Endothelial cell of umbilical vein (primary cell): Measurements from ENCODE around the gene HP. TPM values are rescaled to one million over a fixed set of nuclear protein-coding genes. Genes with fewer than 3 reads are reported as not detected.

Experiments used
- BruUV-seq: library from RNA; stranded (reverse); fragments of 400-500 nt; replicated peaks from 2 replicates; lab custom pipeline; 2021; lab: Mats Ljungman, UMichigan
- CTCF ChIA-PET: fragments of 300-600, 350-600 bp; sonication (Branson Sonifier 250); formaldehyde crosslinking; loops from one replicate; lab custom pipeline; 2021; ENCODE audit warnings: antibody characterized with exemption, inconsistent platforms; lab: Charles Lee
- POLR2A ChIA-PET: fragments of 300-600, 350-600 bp; sonication (Branson Sonifier 250); formaldehyde crosslinking; loops from one replicate; lab custom pipeline; 2021; ENCODE audit warnings: antibody characterized with exemption, inconsistent platforms; lab: Charles Lee
- DNase-seq: peaks from one replicate; pipeline ENCODE4 v3.0.0-alpha.2; 2011; ENCODE audit warnings: low read depth, low spot score
- FAIRE-seq: peaks from 2 replicates; lab custom pipeline; 2011; peaks lifted over from hg19 to GRCh38; lab: Jason Lieb, UNC
- H2AFZ ChIP-seq: 2 replicates; pipeline ENCODE4 v1.6.0; 2012; ENCODE audit warnings: low read depth, low read length, control low read depth, inconsistent platforms
- H3K27ac ChIP-seq: 2 replicates; pipeline ENCODE4 v1.5.1; 2011; ENCODE audit warnings: low read depth, mild to moderate bottlenecking, control low read depth, low read length, moderate library complexity; ENCODE audit not compliant: insufficient read depth
- H3K27me3 ChIP-seq, 2 experiments: 2 replicates each; pipeline versions ENCODE4 v1.6.0 to v1.6.1; 2011; ENCODE audit warnings: low read length in 2 of 2, mixed read lengths in 1 of 2; ENCODE audit not compliant: control insufficient read depth in 2 of 2, insufficient read depth in 2 of 2
- H3K36me3 ChIP-seq, 2 experiments: 2 replicates in 1 of 2; 3 replicates in 1 of 2; pipeline ENCODE4 v1.5.1; 2011; ENCODE audit warnings: low read length in 2 of 2, mild to moderate bottlenecking in 1 of 2, moderate library complexity in 1 of 2; ENCODE audit not compliant: control insufficient read depth in 2 of 2, insufficient read depth in 2 of 2; ENCODE audit errors: extremely low read depth in 1 of 2
- H3K4me1 ChIP-seq: 3 replicates; pipeline ENCODE4 v1.5.1; 2011; ENCODE audit warnings: mild to moderate bottlenecking, low read length; ENCODE audit not compliant: control insufficient read depth, insufficient read depth; ENCODE audit errors: extremely low read depth
- H3K4me2 ChIP-seq: 2 replicates; pipeline ENCODE4 v1.6.1; 2011; ENCODE audit warnings: low read length, control low read depth, mixed read lengths; ENCODE audit not compliant: insufficient read depth
- H3K4me3 ChIP-seq, 3 experiments: fragments of 200-600 bp in 1 of 3; sonication (generic), shearing (Covaris generic) in 1 of 3; replicated peaks in 1 of 3; 2 replicates each; pipeline ENCODE4 v1.5.1; 2011 to 2016; ENCODE audit warnings: control low read depth in 3 of 3, low read length in 3 of 3, mild to moderate bottlenecking in 2 of 3, inconsistent platforms in 1 of 3, low read depth in 1 of 3, moderate library complexity in 1 of 3; ENCODE audit not compliant: insufficient read depth in 1 of 3
- H3K79me2 ChIP-seq: 2 replicates; pipeline ENCODE4 v1.6.0; 2012; ENCODE audit warnings: low read length, inconsistent platforms; ENCODE audit not compliant: control insufficient read depth, insufficient read depth
- H3K9ac ChIP-seq: replicated peaks from 2 replicates; pipeline ENCODE3; 2011; ENCODE audit warnings: low read length, control low read depth; ENCODE audit not compliant: insufficient read depth; ENCODE audit errors: extremely low read depth
- H3K9me1 ChIP-seq: replicated peaks from 3 replicates; pipeline ENCODE4 v1.6.0; 2011; ENCODE audit warnings: mild to moderate bottlenecking, low read length; ENCODE audit not compliant: control insufficient read depth, insufficient read depth; ENCODE audit errors: extremely low read depth
- H3K9me3 ChIP-seq: replicated peaks from 2 replicates; pipeline ENCODE4 v1.5.1; 2012; ENCODE audit warnings: low read length, inconsistent platforms; ENCODE audit not compliant: control insufficient read depth, insufficient read depth
- H4K20me1 ChIP-seq: replicated peaks from 2 replicates; pipeline ENCODE3; 2011; ENCODE audit warnings: mild to moderate bottlenecking, low read length; ENCODE audit not compliant: control insufficient read depth, insufficient read depth; ENCODE audit errors: extremely low read depth
- EZH2 ChIP-seq: IDR thresholded peaks from 2 replicates; pipeline ENCODE4 v1.6.1; 2012; ENCODE audit warnings: borderline replicate concordance, low read depth, mild to moderate bottlenecking, moderate library complexity, low read length, inconsistent platforms; ENCODE audit not compliant: severe bottlenecking
- FOS ChIP-seq: IDR thresholded peaks from 2 replicates; pipeline ENCODE4 v1.6.1; 2011; ENCODE audit warnings: mild to moderate bottlenecking, low read length, moderate library complexity, borderline replicate concordance; ENCODE audit not compliant: insufficient read depth
- GATA2 ChIP-seq: IDR thresholded peaks from 2 replicates; pipeline ENCODE4 v1.7.0; 2011; ENCODE audit warnings: low read depth, mild to moderate bottlenecking, moderate library complexity, mixed read lengths, low read length; ENCODE audit not compliant: insufficient read length, insufficient read depth
- JUN ChIP-seq: IDR thresholded peaks from 2 replicates; pipeline ENCODE4 v1.6.1; 2011; ENCODE audit warnings: borderline replicate concordance, low read depth; ENCODE audit not compliant: insufficient read length, insufficient read depth
- MYC ChIP-seq: IDR thresholded peaks from one replicate; pipeline ENCODE4 v1.6.1; 2011; ENCODE audit warnings: mild to moderate bottlenecking, low read depth, low read length
- POLR2A ChIP-seq: IDR thresholded peaks from 2 replicates; pipeline ENCODE4 v1.6.1; 2012; ENCODE audit warnings: low read depth, mild to moderate bottlenecking, control low read depth, low read length
- POLR2AphosphoS5 ChIP-seq: IDR thresholded peaks from 2 replicates; pipeline ENCODE4 v1.6.1; 2012; ENCODE audit warnings: low read depth, mild to moderate bottlenecking, control low read depth, low read length, moderate library complexity; ENCODE audit not compliant: insufficient read depth
- dilution Hi-C: fragments of 300-500 bp; cut with MboI; formaldehyde crosslinking; loops from one replicate; pipeline ENCODE4 v1.15.0; 2019; ENCODE audit warnings: low sequenced_read_pairs; ENCODE audit not compliant: extremely low pct_ligation_motif_present
- intact Hi-C: fragments of 100-400 bp; cut with micrococcal nuclease; formaldehyde crosslinking; loops from one replicate; pipeline ENCODE4 v1.10.0; 2022
- polyA plus RNA-seq, 4 experiments: library from polyadenylated mRNA; depleted of rRNA in 3 of 4; stranded (reverse) in 3 of 4; unstranded in 1 of 4; fragments of >200 nt; gene quantifications; 2 replicates each; pipeline versions ENCODE4 v1.2.1 to v1.2.3, GENCODE V29; 2011 to 2012; ENCODE audit warnings: missing spikeins in 1 of 4
- total RNA-seq: library from RNA; stranded (reverse); gene quantifications from 2 replicates; pipeline ENCODE4 v1.2.3, GENCODE V29; 2021
- TF ChIP-seq, protein P1 (sequence below), 2 donors: IDR thresholded peaks; 1 replicate in 1 of 2; 2 replicates in 1 of 2; pipeline ENCODE4 v1.5.1; 2011; ENCODE audit warnings: low read length in 2 of 2, mild to moderate bottlenecking in 2 of 2, moderate library complexity in 2 of 2, control low read depth in 1 of 2, inconsistent platforms in 1 of 2, low read depth in 1 of 2; ENCODE audit not compliant: insufficient read depth in 1 of 2; ENCODE audit errors: extremely low read depth in 1 of 2
- TF ChIP-seq, protein P2 (sequence below): IDR thresholded peaks from 2 replicates; pipeline ENCODE4 v1.6.1; 2011; ENCODE audit not compliant: insufficient read depth, insufficient read length

The HP gene
- total and polyA plus RNA-seq, 2 donors (not counting 3 experiments of a cell fraction or from before 2014, with no cell fraction given) = not detected

GRCh38 chr16:72050769-72051464, 3.4 kb upstream of the HP start:
- dilution Hi-C loops = no loop called here
- FAIRE-seq (no peak), DNase-seq (no peak)
- H3K27ac ChIP-seq = no peak overlapping the region
- TF ChIP-seq EZH2 (no peak), JUN (no peak), FOS (no peak), MYC (no peak), GATA2 (no peak), POLR2A (no peak), POLR2AphosphoS5 (no peak)
- TF ChIP-seq, protein P1, sequence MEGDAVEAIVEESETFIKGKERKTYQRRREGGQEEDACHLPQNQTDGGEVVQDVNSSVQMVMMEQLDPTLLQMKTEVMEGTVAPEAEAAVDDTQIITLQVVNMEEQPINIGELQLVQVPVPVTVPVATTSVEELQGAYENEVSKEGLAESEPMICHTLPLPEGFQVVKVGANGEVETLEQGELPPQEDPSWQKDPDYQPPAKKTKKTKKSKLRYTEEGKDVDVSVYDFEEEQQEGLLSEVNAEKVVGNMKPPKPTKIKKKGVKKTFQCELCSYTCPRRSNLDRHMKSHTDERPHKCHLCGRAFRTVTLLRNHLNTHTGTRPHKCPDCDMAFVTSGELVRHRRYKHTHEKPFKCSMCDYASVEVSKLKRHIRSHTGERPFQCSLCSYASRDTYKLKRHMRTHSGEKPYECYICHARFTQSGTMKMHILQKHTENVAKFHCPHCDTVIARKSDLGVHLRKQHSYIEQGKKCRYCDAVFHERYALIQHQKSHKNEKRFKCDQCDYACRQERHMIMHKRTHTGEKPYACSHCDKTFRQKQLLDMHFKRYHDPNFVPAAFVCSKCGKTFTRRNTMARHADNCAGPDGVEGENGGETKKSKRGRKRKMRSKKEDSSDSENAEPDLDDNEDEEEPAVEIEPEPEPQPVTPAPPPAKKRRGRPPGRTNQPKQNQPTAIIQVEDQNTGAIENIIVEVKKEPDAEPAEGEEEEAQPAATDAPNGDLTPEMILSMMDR (IDR thresholded peaks at IDR 0.05; ENCODE audit: extremely low read depth in 1 of 2, insufficient read depth in 1 of 2, low read depth in 1 of 2, low read length in 2 of 2) = no peak
- TF ChIP-seq, protein P2, sequence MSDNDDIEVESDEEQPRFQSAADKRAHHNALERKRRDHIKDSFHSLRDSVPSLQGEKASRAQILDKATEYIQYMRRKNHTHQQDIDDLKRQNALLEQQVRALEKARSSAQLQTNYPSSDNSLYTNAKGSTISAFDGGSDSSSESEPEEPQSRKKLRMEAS = no peak
- H3K4me2 ChIP-seq = no peak overlapping the region
- H3K4me1 ChIP-seq = no peaks in the 10 kb centered on the region
- H4K20me1 ChIP-seq = no peaks in the 10 kb centered on the region
- no peaks in the 10 kb centered on the region for H3K27me3 ChIP-seq
- BruUV-seq = no TSS peak
- CTCF ChIA-PET = no interaction called here
- intact Hi-C loops = no loop called here
- no peaks in the 10 kb centered on the region for H3K36me3 ChIP-seq
- H3K9me3 ChIP-seq = no peaks in the 10 kb centered on the region
- POLR2A ChIA-PET = no interaction called here
- H2AFZ ChIP-seq = no peak overlapping the region
- H3K4me3 ChIP-seq = no peak overlapping the region
- no peak overlapping the region for H3K9ac ChIP-seq
- no peaks in the 10 kb centered on the region for H3K79me2 ChIP-seq
- H3K9me1 ChIP-seq = no peaks in the 10 kb centered on the region
